ENCODE measurements around the gene ZNF407.

Gene ZNF407

GRCh38 chr18:74569401-74569800, 28.3 kb upstream of the ZNF407 start:
- TF ChIP-seq CTCF (IDR thresholded peaks at IDR 0.05), result no peak
- Histone ChIP-seq H3K4me3 (no peak overlapping the region), H3K27ac (no peak overlapping the region)
- DNase-seq (ENCODE audit: low spot score), result no peak

- TF ChIP-seq CTCF (IDR thresholded peaks at IDR 0.05), result no peak
- Histone ChIP-seq H3K27ac (no peak overlapping the region), H3K4me3 (no peak overlapping the region)
- no peak for DNase-seq (ENCODE audit: low spot score)
These were observed 27.4 kb upstream of the ZNF407 start for GRCh38 chr18:74570266-74570665.

GRCh38 chr18:74571895-74572680, 25.6 kb upstream of the ZNF407 start:
- Histone ChIP-seq H3K4me3 (no peak overlapping the region), H3K27ac (no peak overlapping the region)
- TF ChIP-seq CTCF (IDR thresholded peaks at IDR 0.05), result no peak
- no peak for DNase-seq (ENCODE audit: low spot score)

- no peak for TF ChIP-seq CTCF (IDR thresholded peaks at IDR 0.05)
- no peak overlapping the region for H3K4me3 ChIP-seq
- no peak for DNase-seq (ENCODE audit: low spot score)
- no peak overlapping the region for H3K27ac ChIP-seq
These were observed 24.6 kb upstream of the ZNF407 start for GRCh38 chr18:74573053-74573452.

GRCh38 chr18:74574916-74575315, 22.8 kb upstream of the ZNF407 start:
- no peak overlapping the region for H3K27ac ChIP-seq

GRCh38 chr18:74577019-74577418, 20.7 kb upstream of the ZNF407 start:
- H3K4me3 ChIP-seq, result no peak overlapping the region
- no peak for TF ChIP-seq CTCF (IDR thresholded peaks at IDR 0.05)
- no peak for DNase-seq (ENCODE audit: low spot score)
- no peak overlapping the region for H3K27ac ChIP-seq

More at GRCh38 chr18:74574916-74575315, 22.8 kb upstream of the ZNF407 start:
- no peak for TF ChIP-seq CTCF (IDR thresholded peaks at IDR 0.05)
- no peak overlapping the region for H3K4me3 ChIP-seq
- DNase-seq (ENCODE audit: low spot score), result no peak

- Histone ChIP-seq H3K27ac (no peak overlapping the region), H3K4me3 (no peak overlapping the region)
- no peak for DNase-seq (ENCODE audit: low spot score)
- no peak for TF ChIP-seq CTCF (IDR thresholded peaks at IDR 0.05)
These were observed 18.1 kb upstream of the ZNF407 start for GRCh38 chr18:74579496-74580065.

Data from coronary artery (tissue), 2 donors.